ENCODE results near the gene DGCR6. TPM values are rescaled to one million over a fixed set of nuclear protein-coding genes. Genes with fewer than 3 reads are reported as not detected.

DGCR6 gene
- total and polyA plus RNA-seq, 10 of the 15 experiments (the other 5 are each of a cell fraction or from before 2014, with no cell fraction given): 0.06 to 0.54 (median 0.16) TPM; not detected in 2

DNA sequence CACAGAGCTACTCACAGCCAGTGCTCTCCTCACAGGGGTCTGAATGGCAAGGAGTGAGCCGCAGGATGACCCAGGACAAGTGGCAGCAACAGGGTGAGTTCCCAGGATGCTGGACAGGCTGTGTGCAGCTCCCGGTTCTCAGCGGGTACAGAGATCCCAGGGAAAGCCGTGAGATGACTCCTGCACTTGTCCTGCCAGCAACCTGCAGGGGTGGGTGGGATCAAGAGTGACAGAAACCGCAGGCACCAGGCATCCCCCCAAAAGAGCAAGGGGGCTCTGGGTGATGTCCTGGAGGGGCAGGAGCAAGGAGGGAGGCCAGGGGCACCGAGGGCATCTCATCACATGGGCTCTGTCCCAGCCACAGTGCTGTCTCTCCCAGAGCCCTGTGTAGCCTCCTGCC, 45.9 kb downstream of the DGCR6 start:
- BruUV-seq (replicated peaks): no TSS peak
- intact Hi-C loops (cut with micrococcal nuclease; ENCODE audit: unreplicated experiment): no loop called here
- H3K36me3 ChIP-seq (ENCODE audit: control insufficient read depth in 2 of 2, insufficient read depth in 2 of 2, low read length in 1 of 2): no peaks in the 10 kb centered on the region
- CTCF ChIA-PET: no interaction called here
- no peak overlapping the region for H3K4me2 ChIP-seq (ENCODE audit: control insufficient read depth, insufficient read depth)
- ATAC-seq (no peak), FAIRE-seq (no peak), DNase-seq (ENCODE audit: low read depth, low spot score) (no peak)
- RAD21 ChIA-PET (ENCODE audit: unreplicated experiment): no interaction called here
- SMC1A ChIA-PET (ENCODE audit: uncharacterized antibody, unreplicated experiment): no interaction called here
- H3K79me2 ChIP-seq (ENCODE audit: control insufficient read depth, insufficient read depth, low read length): no peaks in the 10 kb centered on the region
- POLR2A ChIA-PET: no interaction called here
- H3K4me1 ChIP-seq (ENCODE audit: control insufficient read depth, insufficient read depth, low read length): no peaks in the 10 kb centered on the region
- WGBS (ENCODE audit: insufficient coverage, insufficient replicate concordance, low lambda C conversion rate, missing lambda C conversion rate): 63% methylated on average over 5 of the region's 6 CpGs
- in situ Hi-C loops (cut with MboI): loop anchor here (5.0 kb wide), 1 partner anchor 1335 kb away; no protein-coding TSS in a partner anchor
- H3K27ac ChIP-seq (ENCODE audit: control insufficient read depth, insufficient read depth): no peak overlapping the region
- no peaks in the 10 kb centered on the region for H3K9me3 ChIP-seq (replicated peaks; ENCODE audit: control insufficient read depth, insufficient read depth, low read length)
- H3K27me3 ChIP-seq (replicated peaks in 1 of 2; ENCODE audit: control insufficient read depth in 2 of 2, insufficient read depth in 2 of 2, low read length in 1 of 2): no peaks in the 10 kb centered on the region
- no peak overlapping the region for H2AFZ ChIP-seq (ENCODE audit: control insufficient read depth, low read depth, low read length)
- H3K9ac ChIP-seq (ENCODE audit: control insufficient read depth, insufficient read depth, low read length): no peak overlapping the region
- H3K4me3 ChIP-seq: no peak overlapping the region
- no peaks in the 10 kb centered on the region for H4K20me1 ChIP-seq (ENCODE audit: control insufficient read depth, insufficient read depth)
- TF ChIP-seq HDAC2 (IDR thresholded peaks at IDR 0.05) (no peak), SREBF1 (IDR thresholded peaks at IDR 0.05; ENCODE audit: low read length) (no peak), STAT1 (conservative IDR thresholded peaks at IDR 0.05) (no peak), ZBED1 (IDR thresholded peaks at IDR 0.05; ENCODE audit: borderline replicate concordance) (no peak), DPF2 (IDR thresholded peaks at IDR 0.05) (no peak), BHLHE40 (IDR thresholded peaks at IDR 0.05; ENCODE audit: borderline replicate concordance in 1 of 2, low read depth in 2 of 2, low read length in 1 of 2) (no peak), FOXK2 (IDR thresholded peaks at IDR 0.05) (no peak), FOXM1 (IDR thresholded peaks at IDR 0.05; ENCODE audit: low read depth, low read length) (no peak), MXI1 (IDR thresholded peaks at IDR 0.05; ENCODE audit: low read depth, low read length) (no peak), HDGF (IDR thresholded peaks at IDR 0.05) (no peak), RFX5 (IDR thresholded peaks at IDR 0.05; ENCODE audit: low read depth, low read length) (no peak), NKRF (conservative IDR thresholded peaks at IDR 0.05) (no peak), BCLAF1 (IDR thresholded peaks at IDR 0.05) (no peak), EP300 (IDR thresholded peaks at IDR 0.05; ENCODE audit: borderline replicate concordance in 1 of 2, control insufficient read depth in 1 of 2, low read depth in 2 of 2, low read length in 2 of 2) (no peak), ZNF274 (IDR thresholded peaks at IDR 0.05; ENCODE audit: insufficient read depth, insufficient read length) (no peak)
- TF ChIP-seq, protein P1, sequence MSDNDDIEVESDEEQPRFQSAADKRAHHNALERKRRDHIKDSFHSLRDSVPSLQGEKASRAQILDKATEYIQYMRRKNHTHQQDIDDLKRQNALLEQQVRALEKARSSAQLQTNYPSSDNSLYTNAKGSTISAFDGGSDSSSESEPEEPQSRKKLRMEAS (IDR thresholded peaks at IDR 0.05; ENCODE audit: low read depth, low read length): no peak
